Caco-2 (cell line): Measurements from ENCODE around the gene DOCK10. TPM values are rescaled to one million over a fixed set of nuclear protein-coding genes. Genes with fewer than 3 reads are reported as not detected.

Source experiments
- BruUV-seq: library from RNA; stranded (reverse); fragments of 400-500 nt; replicated peaks from 2 replicates; lab custom pipeline; 2021; lab: Mats Ljungman, UMichigan
- CTCF ChIA-PET: fragments of 300-600 bp; sonication (Branson Sonifier 250); formaldehyde crosslinking; loops from one replicate; lab custom pipeline; 2022; ENCODE audit warnings: antibody characterized with exemption; lab: Charles Lee
- POLR2A ChIA-PET: fragments of 300-600 bp; sonication (Branson Sonifier 250); formaldehyde crosslinking; loops from one replicate; lab custom pipeline; 2022; ENCODE audit warnings: antibody characterized with exemption; lab: Charles Lee
- DNase-seq, 2 experiments: peaks; one replicate each; pipeline versions ENCODE4 v3.0.0 to v3.0.0-alpha.2; 2020 to 2022
- H3K27me3 ChIP-seq: replicated peaks from 2 replicates; pipeline ENCODE4 v1.6.0; 2011; ENCODE audit warnings: low read length; ENCODE audit not compliant: control insufficient read depth, insufficient read depth
- H3K36me3 ChIP-seq: 2 replicates; pipeline ENCODE4 v1.5.1; 2011; ENCODE audit warnings: low read length; ENCODE audit not compliant: control insufficient read depth, insufficient read depth
- H3K4me1 ChIP-seq: fragments of 250-450 bp; sonication (Bioruptor Pico); 2 replicates; pipeline ENCODE4 v1.5.1; 2020; ENCODE audit warnings: mild to moderate bottlenecking
- H3K4me3 ChIP-seq: 2 replicates; pipeline ENCODE4 v1.5.1; 2011; ENCODE audit warnings: low read depth, mild to moderate bottlenecking, control low read depth, low read length
- H3K9me3 ChIP-seq: fragments of 250-450 bp; sonication (Bioruptor Pico); 2 replicates; pipeline ENCODE4 v1.5.1; 2020; ENCODE audit warnings: mild to moderate bottlenecking, moderate library complexity
- H3K27ac Mint-ChIP-seq: one replicate; pipeline ENCODE4 v1.8.0; 2022; ENCODE audit warnings: mixed read lengths; ENCODE audit not compliant: unreplicated experiment
- H3K27me3 Mint-ChIP-seq: one replicate; pipeline ENCODE4 v1.8.0; 2022; ENCODE audit warnings: mixed read lengths; ENCODE audit not compliant: insufficient read depth, unreplicated experiment
- H3K36me3 Mint-ChIP-seq: one replicate; pipeline ENCODE4 v1.8.0; 2022; ENCODE audit warnings: mild to moderate bottlenecking, mixed read lengths; ENCODE audit not compliant: insufficient read depth, unreplicated experiment
- H3K4me1 Mint-ChIP-seq: one replicate; pipeline ENCODE4 v1.8.0; 2022; ENCODE audit warnings: low read depth, mixed read lengths; ENCODE audit not compliant: unreplicated experiment
- H3K4me3 Mint-ChIP-seq: one replicate; pipeline ENCODE4 v1.8.0; 2022; ENCODE audit warnings: mild to moderate bottlenecking, moderate library complexity, mixed read lengths; ENCODE audit not compliant: unreplicated experiment
- H3K9me3 Mint-ChIP-seq: one replicate; pipeline ENCODE4 v1.8.0; 2022; ENCODE audit warnings: mixed read lengths; ENCODE audit not compliant: unreplicated experiment
- CTCF ChIP-seq, 2 experiments: fragments of 200-600 bp in 1 of 2; IDR thresholded peaks; 1 replicate in 1 of 2; 2 replicates in 1 of 2; pipeline versions ENCODE4 v1.5.1 to v1.8.0; 2011 to 2022; ENCODE audit warnings: antibody characterized with exemption in 1 of 2, control low read depth in 1 of 2, inconsistent platforms in 1 of 2, low read depth in 1 of 2, low read length in 1 of 2, mild to moderate bottlenecking in 1 of 2, moderate library complexity in 1 of 2; ENCODE audit not compliant: insufficient read depth in 1 of 2, severe bottlenecking in 1 of 2, unreplicated experiment in 1 of 2
- intact Hi-C: fragments of 100-400 bp; cut with micrococcal nuclease; formaldehyde crosslinking; loops from one replicate; pipeline ENCODE4 v1.10.0; 2022; ENCODE audit not compliant: unreplicated experiment
- total RNA-seq: library from RNA; stranded (reverse); gene quantifications from 2 replicates; pipeline ENCODE4 v1.2.3, GENCODE V29; 2022

DOCK10 gene
- total RNA-seq, 1 experiment from 2014 or later = not detected

DNA sequence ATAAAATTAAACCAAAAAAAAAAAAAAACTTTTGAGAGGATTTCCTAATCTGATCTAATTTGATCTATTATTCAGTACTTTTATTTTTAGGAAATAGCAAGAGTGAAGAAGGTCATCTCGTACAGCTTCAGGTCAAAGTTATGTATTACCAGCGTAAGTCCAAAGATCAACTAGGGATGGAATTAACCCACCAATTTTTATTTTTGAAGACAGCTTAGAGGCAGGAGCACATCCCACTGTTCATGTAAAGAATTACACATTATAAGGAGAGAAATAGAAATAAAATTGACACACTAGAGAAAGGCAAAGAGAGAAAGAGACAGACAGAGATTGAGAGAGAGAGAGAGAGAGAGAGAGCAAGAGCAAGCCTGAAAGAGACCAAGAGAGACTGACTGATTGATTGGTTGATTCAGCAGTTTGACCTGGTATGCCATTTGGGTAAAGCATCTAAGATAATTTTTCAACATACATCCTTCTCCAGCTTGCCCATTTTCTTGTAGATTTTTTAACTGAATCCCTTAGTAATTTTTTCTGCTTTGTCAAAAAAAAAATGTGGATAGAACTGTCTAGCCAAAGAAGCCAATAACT is 25.1 kb downstream of the DOCK10 start:
- CTCF ChIA-PET = no interaction called here
- TF ChIP-seq CTCF (IDR thresholded peaks at IDR 0.05; ENCODE audit: insufficient read depth in 1 of 2, low read depth in 1 of 2, low read length in 1 of 2, severe bottlenecking in 1 of 2, unreplicated experiment in 1 of 2) = no peak
- Histone ChIP-seq H3K9me3 (no peaks in the 10 kb centered on the region), H3K36me3 (no peaks in the 10 kb centered on the region), H3K27me3 (no peaks in the 10 kb centered on the region), H3K4me3 (no peak overlapping the region), H3K4me1 (no peaks in the 10 kb centered on the region)
- Mint-ChIP-seq H3K4me1 (no peaks in the 10 kb centered on the region), H3K4me3 (no peak overlapping the region), H3K27me3 (peaks cover under 1% of the 10 kb centered on the region), H3K27ac (no peak overlapping the region), H3K9me3 (no peaks in the 10 kb centered on the region), H3K36me3 (no peaks in the 10 kb centered on the region)
- no TSS peak for BruUV-seq
- intact Hi-C loops = no loop called here
- no peak for DNase-seq
- POLR2A ChIA-PET = no interaction called here

- no peaks in the 10 kb centered on the region for H3K27me3 ChIP-seq
- no peaks in the 10 kb centered on the region for H3K4me1 ChIP-seq
- H3K4me3 ChIP-seq = no peak overlapping the region
- no peaks in the 10 kb centered on the region for H3K9me3 ChIP-seq
- intact Hi-C loops = no loop called here
- ChIA-PET CTCF (no interaction called here), POLR2A (no interaction called here)
- BruUV-seq = no TSS peak
- Mint-ChIP-seq H3K4me1 (no peaks in the 10 kb centered on the region), H3K27ac (no peak overlapping the region), H3K36me3 (no peaks in the 10 kb centered on the region), H3K27me3 (no peaks in the 10 kb centered on the region), H3K9me3 (no peaks in the 10 kb centered on the region), H3K4me3 (no peak overlapping the region)
- DNase-seq = no peak
- TF ChIP-seq CTCF (IDR thresholded peaks at IDR 0.05; ENCODE audit: insufficient read depth in 1 of 2, low read depth in 1 of 2, low read length in 1 of 2, severe bottlenecking in 1 of 2, unreplicated experiment in 1 of 2) = no peak
- H3K36me3 ChIP-seq = no peaks in the 10 kb centered on the region
Measured at GRCh38 chr2:225013425-225014365, 28.6 kb downstream of the DOCK10 start.

GRCh38 chr2:225011585-225011984 is 30.7 kb downstream of the DOCK10 start:
- no TSS peak for BruUV-seq
- DNase-seq = no peak
- H3K4me1 ChIP-seq = no peaks in the 10 kb centered on the region
- ChIA-PET POLR2A (no interaction called here), CTCF (no interaction called here)
- H3K27me3 ChIP-seq = no peaks in the 10 kb centered on the region
- H3K36me3 ChIP-seq = no peaks in the 10 kb centered on the region
- Mint-ChIP-seq H3K36me3 (peaks cover 6% of the 10 kb centered on the region), H3K27ac (no peak overlapping the region), H3K27me3 (no peaks in the 10 kb centered on the region), H3K4me3 (no peak overlapping the region), H3K9me3 (no peaks in the 10 kb centered on the region), H3K4me1 (no peaks in the 10 kb centered on the region)
- H3K9me3 ChIP-seq = no peaks in the 10 kb centered on the region
- TF ChIP-seq CTCF (IDR thresholded peaks at IDR 0.05; ENCODE audit: insufficient read depth in 1 of 2, low read depth in 1 of 2, low read length in 1 of 2, severe bottlenecking in 1 of 2, unreplicated experiment in 1 of 2) = no peak
- intact Hi-C loops = no loop called here
- no peak overlapping the region for H3K4me3 ChIP-seq
